HEK293T (cell line): ENCODE measurements around the gene C3orf85.

Experiments used
- ARNT ChIP-seq: fragments of 450-650 bp; IDR thresholded peaks from 2 replicates; pipeline ENCODE4 v1.6.1; 2017; ENCODE audit warnings: mild to moderate bottlenecking
- BHLHE40 ChIP-seq: fragments of 450-650 bp; IDR thresholded peaks from 2 replicates; pipeline ENCODE4 v1.6.1; 2016; ENCODE audit warnings: mild to moderate bottlenecking, moderate library complexity, borderline replicate concordance
- CTBP1 ChIP-seq: fragments of 450-650 bp; IDR thresholded peaks from 2 replicates; pipeline ENCODE4 v1.6.1; 2016; ENCODE audit warnings: borderline replicate concordance
- ELF4 ChIP-seq: fragments of 450-650 bp; IDR thresholded peaks from 2 replicates; pipeline ENCODE4 v1.6.1; 2017; ENCODE audit warnings: antibody characterized with exemption
- FOXA1 ChIP-seq: fragments of 450-650 bp; IDR thresholded peaks from 2 replicates; pipeline ENCODE4 v1.6.1; 2016; ENCODE audit warnings: mild to moderate bottlenecking
- FOXM1 ChIP-seq: fragments of 450-650 bp; IDR thresholded peaks from 2 replicates; pipeline ENCODE4 v1.6.1; 2017; ENCODE audit warnings: mild to moderate bottlenecking, borderline replicate concordance
- LEF1 ChIP-seq: fragments of 450-650 bp; IDR thresholded peaks from 2 replicates; pipeline ENCODE4 v1.6.1; 2017; ENCODE audit warnings: mild to moderate bottlenecking, borderline replicate concordance
- NFRKB ChIP-seq: fragments of 450-650 bp; IDR thresholded peaks from 2 replicates; pipeline ENCODE4 v1.6.1; 2016; ENCODE audit warnings: mild to moderate bottlenecking, moderate library complexity
- PKNOX1 ChIP-seq: fragments of 450-650 bp; IDR thresholded peaks from 2 replicates; pipeline ENCODE4 v1.6.1; 2016
- SP1 ChIP-seq: fragments of 450-650 bp; IDR thresholded peaks from 2 replicates; pipeline ENCODE4 v1.6.1; 2017
- SUZ12 ChIP-seq: fragments of 450-650 bp; IDR thresholded peaks from 2 replicates; pipeline ENCODE4 v1.6.1; 2016; ENCODE audit warnings: mild to moderate bottlenecking
- TARDBP ChIP-seq: fragments of 450-650 bp; IDR thresholded peaks from 2 replicates; pipeline ENCODE4 v1.6.1; 2016
- ZNF384 ChIP-seq: fragments of 450-650 bp; IDR thresholded peaks from 2 replicates; pipeline ENCODE4 v1.6.1; 2016

GRCh38 chr3:109127553-109127952 is 9.0 kb upstream of the C3orf85 start:
- TF ChIP-seq BHLHE40 (no peak), PKNOX1 (no peak), ELF4 (no peak), FOXM1 (no peak), NFRKB (no peak), CTBP1 (no peak), SUZ12 (no peak), LEF1 (no peak), ARNT (no peak), TARDBP (no peak), ZNF384 (no peak), SP1 (no peak), FOXA1 (no peak)
